Measurements from ENCODE around the gene UFD1.

Gene UFD1

DNA sequence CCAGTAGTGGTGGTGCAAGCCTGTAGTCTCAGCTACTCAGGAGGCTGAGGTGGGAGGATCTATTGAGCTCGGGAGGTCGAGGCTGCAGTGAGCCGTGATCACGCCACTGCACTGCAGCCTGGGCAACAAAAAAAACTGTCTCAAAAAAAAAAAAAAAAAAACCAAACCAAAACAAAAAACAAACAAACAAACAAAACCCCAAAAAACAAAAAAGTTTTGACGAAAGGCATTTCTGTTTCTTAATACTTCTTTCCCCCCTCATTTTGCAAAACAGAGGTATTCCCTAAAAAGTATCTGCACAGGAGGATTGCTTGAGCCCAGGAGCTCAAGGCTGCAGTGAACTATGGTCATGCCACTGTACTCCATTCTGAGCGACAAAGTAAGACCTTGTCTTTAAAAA is 58.7 kb downstream of the UFD1 start:
- DNase-seq (ENCODE audit: low spot score), result no peak

DNA sequence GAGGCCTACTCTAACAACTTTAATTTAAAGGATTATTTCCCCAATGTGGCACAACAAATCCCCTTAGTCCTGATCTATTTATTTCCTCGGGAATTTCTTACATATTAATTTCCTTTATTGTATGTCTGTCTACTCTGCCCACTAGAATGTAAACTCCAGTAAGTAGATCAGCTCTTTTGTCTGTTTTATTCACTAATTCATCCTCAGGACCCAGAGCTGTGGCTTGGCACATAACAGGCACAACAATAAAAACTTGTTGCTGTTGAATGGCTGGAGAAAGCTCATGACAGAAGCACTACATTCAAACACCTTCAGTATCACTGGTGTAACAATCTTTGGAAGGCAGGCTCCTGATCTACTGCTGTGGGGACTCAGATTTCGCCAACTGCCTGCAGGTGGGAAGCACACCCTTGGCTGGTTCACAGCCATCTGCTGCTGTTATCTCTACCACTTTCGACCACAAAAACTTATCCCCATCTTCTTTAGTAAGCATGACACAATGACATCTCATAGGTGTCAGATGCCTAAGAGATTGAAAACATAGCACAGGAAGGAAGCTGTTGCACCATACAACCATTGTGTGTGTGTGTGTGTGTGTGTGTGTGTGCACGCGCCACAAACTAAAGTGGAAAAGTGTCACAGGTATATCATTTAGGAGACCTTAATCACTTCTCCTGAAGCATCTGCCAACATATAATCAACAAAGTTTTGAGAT is 59.4 kb downstream of the UFD1 start:
- peak; percentile 56 for DNase-seq (ENCODE audit: low spot score)

DNA sequence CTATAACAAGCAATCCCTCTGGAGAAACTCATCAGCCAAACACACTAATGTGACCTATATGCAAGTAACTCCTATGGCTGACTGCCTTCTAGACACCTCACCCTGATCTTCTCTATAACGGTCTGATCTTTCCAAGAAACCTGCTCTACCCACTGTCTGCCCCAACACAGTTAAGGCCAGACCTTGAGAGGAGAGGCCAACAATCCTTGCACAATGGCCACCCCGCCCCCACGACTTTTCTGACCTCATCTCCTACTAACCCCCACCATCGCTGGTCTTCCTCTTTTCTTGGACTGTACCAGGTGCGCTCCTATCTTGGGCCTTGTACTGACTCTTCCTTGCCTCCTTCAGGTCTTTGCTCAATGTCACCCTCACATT is 59.9 kb downstream of the UFD1 start:
- peak; percentile 55 for DNase-seq (ENCODE audit: low spot score)

DNA sequence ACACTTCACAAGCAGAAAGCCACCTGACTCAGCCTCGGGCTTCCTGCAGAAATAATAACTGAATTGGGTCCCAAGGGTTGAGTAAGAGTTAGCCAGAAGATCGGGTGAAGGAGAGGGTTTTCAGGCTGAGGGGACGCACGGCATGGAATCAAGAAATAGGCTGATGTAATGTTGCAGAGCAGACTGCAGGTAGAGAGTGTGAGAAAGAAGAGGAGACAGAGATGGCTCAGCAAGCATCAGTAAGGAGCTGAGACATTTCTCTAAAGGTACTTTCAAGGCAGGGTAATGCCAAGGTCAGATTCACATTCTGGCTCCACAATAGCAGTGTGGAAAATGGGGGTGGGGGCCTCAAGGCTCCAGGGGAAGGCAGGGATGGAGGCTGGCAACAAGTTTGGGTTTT is 66.1 kb downstream of the UFD1 start:
- no peak for DNase-seq (ENCODE audit: low spot score)

DNA sequence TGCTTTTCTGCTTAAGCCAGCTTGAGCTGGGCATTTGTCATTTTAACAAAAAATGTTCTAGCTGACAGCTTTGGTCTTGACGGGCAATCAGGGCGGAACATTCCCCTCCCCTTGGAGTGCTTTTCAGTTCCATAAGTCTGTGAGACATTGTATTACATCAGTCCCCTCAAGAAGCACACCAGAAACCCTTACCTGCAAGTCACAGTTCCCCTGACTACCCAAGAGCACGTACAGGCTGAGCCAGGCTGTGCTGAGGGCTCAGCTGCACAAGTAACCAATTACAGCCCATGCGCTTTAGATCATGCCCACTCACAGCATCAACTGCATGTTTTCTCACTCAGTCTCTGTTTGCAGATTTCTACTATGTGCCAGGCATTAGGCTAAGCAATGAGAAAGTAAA is 66.5 kb downstream of the UFD1 start:
- no peak for DNase-seq (ENCODE audit: low spot score)

DNA sequence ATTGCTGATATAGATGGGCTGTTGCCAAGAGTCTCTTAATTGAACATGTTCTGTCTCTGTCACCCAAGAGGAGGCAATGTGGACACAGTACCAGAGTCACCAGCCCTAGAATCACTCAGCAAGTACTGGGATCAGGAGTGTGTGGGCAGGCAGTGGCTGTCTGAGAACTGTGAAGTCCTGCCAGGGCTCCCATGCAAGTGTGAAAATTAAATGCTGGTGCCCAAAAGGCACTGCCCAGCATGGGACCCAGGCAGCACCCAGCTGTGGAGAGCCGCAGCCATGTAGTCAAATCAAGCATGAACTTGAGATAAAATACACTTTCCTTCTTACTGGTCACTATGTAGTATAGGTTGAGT is 67.3 kb downstream of the UFD1 start:
- no peak for DNase-seq (ENCODE audit: low spot score)

DNA sequence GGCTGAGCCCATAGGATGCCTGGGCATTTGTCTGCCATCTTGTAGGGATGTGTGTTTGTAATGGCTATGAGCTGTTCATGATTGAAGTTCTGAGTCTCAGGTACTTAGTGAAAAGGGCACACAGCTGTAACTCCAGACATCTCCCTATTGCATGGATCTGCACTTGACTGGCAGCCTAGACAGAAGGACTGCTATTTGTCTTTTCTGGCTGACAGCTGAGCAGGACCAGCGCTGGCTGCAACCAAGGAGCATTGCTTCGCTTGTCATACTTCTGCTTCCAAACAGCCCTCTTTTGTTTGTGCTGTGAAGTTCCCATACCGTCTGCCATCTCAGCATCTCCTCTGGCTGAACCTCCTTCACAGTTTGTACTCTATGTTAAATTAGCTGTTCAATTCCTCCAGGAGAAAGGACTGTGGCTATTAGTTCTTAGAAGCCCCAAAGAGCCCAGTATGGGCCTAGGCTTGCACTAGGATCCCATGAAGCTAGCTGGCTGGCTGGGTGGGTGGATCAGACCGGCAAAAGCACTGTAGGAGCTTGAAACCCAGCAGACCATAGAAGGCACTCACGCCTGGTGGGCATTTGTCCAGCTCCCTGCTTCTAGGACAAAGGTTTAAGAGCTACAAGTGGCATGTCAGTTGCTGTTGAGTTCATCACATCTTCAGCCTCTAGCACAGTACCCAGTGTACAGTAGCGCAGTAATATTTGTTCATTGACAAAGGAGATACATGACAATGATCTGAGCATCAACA is 67.9 kb downstream of the UFD1 start:
- no peak for DNase-seq (ENCODE audit: low spot score)

DNA sequence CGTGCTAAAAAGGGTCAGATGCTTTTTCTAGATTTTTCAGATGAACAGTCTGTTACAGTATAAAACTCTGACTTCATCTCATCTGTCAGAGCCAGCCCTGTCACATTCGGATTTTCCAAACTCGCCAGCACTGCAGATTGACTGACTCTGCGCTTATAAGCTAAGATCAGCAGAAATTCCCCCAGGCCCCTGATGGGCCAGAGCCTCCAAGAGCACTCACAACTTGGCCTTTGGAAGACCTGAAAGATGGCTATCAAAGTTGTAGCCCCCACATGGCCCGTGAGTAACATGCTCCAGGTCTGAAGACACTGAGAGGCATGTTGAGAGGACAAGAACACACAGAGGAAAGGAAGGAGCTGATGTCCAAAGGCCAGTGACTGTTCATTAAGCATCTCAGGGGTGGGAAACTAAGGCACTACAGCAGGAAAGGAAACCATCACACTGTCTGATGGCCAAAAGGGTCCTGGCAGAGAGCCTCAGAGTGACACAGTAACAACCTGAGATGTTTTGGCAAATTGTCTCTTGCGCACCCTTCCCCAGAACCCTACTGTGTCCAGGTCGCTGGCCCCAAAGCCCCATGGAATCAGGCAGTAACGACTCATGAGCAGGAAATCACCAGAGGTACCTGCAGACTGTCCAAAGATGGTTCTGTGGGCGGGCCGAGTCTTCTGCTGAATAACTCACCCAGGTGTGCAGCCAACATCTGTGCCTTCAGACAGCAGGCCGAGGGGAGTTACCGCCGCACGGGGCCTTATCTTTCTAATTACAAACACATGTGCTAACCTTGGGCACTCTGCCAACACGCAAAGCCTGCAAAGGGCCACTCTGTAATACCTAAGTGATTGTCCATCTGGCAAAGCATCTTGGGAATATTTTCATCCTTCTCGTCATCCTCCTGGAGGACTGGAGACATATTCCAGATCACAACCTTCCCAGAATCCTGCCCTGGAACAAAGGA is 71.1 kb downstream of the UFD1 start:
- DNase-seq (ENCODE audit: low spot score), result peak; percentile 85

DNA sequence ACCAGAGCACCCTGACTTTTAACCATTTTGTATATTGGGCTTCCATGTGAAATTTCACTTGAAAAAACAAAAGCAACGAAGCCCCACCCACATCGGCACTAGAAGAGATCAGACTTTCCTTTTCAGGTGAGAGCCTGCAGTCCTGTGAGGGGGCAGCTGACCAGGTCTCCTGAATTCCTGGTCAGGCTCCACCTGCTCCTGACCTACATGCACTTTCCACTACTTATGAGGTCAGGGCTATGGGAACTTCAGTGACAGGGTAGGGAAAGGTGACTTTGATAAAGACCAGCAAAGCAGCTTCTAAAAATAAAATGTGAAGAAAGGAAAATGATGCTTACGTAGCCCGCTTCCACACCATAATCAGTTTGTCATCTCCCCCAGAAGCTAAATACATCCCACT is 72.1 kb downstream of the UFD1 start:
- DNase-seq (ENCODE audit: low spot score), result no peak

DNA sequence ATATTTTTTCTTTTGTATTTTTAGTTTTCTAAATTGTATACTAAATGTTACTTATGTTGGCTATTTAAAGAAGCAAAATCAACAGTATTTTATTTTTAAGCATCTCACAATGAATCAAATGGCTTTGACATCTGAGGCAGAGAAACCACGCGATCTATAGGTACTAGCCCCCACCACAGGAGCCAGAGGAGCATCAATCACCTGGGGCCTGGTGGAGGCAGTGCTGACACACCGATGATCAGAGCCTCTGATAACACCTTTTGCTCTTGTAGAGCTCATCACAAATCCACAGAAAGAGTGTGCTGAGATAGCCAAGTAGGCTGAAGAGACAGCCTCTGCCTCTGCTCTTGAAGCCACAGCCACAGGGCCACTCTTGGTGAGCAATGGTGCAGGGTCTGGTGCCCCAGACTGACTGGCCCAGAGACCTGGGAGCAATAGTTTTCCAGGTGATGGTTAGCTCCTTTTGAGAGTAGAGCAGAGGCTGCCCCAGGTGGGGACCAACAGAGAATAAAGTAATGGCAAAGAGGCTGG is 72.6 kb downstream of the UFD1 start:
- no peak for DNase-seq (ENCODE audit: low spot score)

DNA sequence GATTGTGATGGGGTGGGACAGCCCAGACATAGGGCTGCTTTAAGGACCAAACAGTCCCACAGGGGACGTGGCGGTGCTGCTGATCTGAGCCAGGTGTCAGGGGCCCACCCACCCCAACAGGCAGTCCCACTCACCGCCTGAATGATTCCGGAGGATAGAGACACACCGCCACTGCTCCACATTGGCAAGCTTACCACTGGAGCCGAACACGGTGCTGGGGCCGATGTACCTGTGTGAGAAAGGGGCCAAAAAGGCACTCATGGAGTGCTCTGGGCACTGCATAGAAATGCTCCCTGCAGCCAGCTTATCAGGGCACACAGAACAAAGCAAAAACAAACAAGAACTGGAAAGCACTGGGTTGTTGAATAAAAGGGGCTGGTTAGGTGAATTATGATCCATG is 73.3 kb downstream of the UFD1 start:
- no peak for DNase-seq (ENCODE audit: low spot score)

DNA sequence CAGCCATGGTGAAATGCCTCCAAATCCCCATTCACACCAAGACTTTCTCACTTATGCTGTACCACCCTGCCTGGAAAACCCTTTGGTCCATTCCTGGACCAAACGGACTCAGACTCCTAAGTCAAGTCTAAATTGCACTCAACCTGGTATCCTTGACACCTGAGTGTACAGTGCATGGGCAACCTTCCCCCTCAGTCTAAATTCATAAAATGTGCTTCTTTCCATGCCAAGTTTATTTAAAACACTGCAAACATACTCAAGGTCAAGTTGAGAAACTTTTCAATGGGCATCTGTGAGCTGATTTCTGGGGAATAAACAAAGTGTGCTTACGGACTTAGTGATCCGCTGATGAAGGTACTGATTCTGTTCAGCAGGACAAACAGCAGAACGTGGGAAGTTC is 73.9 kb downstream of the UFD1 start:
- DNase-seq (ENCODE audit: low spot score), result no peak

DNA sequence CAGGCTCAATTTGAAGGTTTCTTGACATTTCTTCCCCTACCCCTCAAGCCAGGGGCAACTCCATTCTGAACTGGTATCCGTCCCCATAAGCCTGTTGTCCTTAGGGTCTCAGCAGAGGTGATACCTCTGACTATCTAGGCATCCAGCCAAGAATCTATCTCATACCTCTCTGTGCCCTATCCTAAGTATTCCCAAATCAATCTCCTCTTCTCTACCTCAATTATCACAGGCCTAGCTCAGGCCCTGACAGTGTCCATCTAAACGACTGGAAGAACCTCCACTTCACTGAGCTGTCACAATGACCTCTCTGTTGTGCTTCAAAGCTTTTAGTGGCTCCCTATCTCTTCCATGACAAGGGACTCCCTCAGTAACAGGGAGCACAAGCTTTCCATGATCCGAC is 74.3 kb downstream of the UFD1 start:
- DNase-seq (ENCODE audit: low spot score), result no peak

DNA sequence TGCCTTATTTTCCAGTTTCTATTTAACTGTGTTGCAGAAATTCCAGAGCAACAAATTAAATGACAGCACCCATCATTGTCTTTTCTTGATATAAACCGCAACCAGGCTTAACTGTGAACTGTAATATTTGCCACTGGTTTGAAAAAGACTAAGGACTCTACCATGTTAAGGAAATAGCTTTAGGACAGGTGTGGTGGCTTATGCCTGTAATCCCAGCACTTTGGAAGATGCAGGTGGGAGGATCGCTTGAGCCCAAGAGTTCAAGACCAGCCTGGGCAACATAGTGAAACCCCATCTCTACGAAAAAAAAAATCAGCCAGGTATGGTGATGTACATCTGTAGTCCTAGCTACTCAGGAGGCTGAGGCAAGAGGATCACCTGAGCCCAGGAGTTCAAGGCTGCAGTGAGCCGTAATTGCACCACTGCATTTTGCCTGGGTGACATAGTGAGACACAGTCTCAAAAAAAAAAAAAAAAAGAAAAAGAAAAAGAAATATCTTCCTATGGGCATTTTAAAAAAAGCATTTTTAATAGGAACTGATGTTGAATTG is 76.3 kb downstream of the UFD1 start:
- no peak for DNase-seq (ENCODE audit: low spot score)

DNA sequence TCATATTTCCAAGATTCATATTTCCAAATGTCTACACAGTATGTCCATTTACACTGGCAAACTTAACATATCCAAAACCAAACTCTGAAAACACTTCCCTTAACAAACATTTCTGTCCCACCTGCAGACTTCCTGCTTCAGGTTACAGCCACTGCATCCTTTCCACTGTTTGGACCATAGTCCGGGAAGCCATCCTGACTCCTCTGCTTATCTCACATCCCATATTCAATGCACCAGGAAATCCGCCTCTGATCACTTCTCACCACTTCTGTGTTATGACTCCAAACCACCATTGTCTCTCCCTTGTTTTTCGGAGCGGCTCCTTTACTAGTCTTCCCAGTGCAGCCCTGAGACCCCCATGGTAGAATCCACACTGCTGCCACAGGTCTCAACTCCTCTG is 77.5 kb downstream of the UFD1 start:
- no peak for DNase-seq (ENCODE audit: low spot score)

DNA sequence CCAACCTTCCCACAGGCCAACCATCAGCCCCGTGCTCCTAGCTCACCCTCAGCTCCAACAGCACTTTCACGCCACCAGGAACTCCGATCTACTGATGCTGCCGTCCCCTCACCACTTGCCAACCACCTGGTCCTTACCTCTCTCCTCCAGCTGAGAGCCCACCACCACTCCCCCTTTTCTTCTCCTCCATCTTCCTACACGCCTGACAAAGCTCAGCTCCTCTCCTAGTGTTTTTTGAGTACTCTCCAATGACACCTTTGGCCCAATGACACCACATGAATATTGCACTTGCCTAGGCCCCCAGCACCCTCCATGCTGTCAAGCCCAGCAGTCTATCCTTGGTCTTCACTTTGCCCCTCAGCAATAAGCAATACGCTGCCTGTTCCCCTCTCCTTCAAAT is 78.1 kb downstream of the UFD1 start:
- DNase-seq (ENCODE audit: low spot score), result no peak
